ENCODE measurements around the gene ITPR1. TPM values are rescaled to one million over a fixed set of nuclear protein-coding genes. Genes with fewer than 3 reads are reported as not detected.

ITPR1 gene
- total RNA-seq, 1 experiment from 2014 or later = 8.7 TPM

- POLR2A ChIA-PET = no interaction called here
- H3K4me3 ChIP-seq (ENCODE audit: low read depth in 2 of 2, low read length in 2 of 2) = no peak overlapping the region
- H3K36me3 ChIP-seq (ENCODE audit: control insufficient read depth, insufficient read depth, low read length) = no peaks in the 10 kb centered on the region
- H3K27ac ChIP-seq (ENCODE audit: low read length) = no peak overlapping the region
- DNase-seq (ENCODE audit: low read depth, low spot score) (no peak), ATAC-seq (no peak)
- in situ Hi-C loops (cut with HindIII; ENCODE audit: low pct_unique_long_range_greater_than_20kb, low sequenced_read_pairs) (no loop called here), intact Hi-C loops (cut with micrococcal nuclease; ENCODE audit: unreplicated experiment) (no loop called here)
- TF ChIP-seq SIN3A (IDR thresholded peaks at IDR 0.05; ENCODE audit: borderline replicate concordance, insufficient read depth, low read depth, low read length) = no peak
- no peak for TF ChIP-seq TCF7L2 (IDR thresholded peaks at IDR 0.05; ENCODE audit: low read depth, low read length)
- TF ChIP-seq, protein P1, sequence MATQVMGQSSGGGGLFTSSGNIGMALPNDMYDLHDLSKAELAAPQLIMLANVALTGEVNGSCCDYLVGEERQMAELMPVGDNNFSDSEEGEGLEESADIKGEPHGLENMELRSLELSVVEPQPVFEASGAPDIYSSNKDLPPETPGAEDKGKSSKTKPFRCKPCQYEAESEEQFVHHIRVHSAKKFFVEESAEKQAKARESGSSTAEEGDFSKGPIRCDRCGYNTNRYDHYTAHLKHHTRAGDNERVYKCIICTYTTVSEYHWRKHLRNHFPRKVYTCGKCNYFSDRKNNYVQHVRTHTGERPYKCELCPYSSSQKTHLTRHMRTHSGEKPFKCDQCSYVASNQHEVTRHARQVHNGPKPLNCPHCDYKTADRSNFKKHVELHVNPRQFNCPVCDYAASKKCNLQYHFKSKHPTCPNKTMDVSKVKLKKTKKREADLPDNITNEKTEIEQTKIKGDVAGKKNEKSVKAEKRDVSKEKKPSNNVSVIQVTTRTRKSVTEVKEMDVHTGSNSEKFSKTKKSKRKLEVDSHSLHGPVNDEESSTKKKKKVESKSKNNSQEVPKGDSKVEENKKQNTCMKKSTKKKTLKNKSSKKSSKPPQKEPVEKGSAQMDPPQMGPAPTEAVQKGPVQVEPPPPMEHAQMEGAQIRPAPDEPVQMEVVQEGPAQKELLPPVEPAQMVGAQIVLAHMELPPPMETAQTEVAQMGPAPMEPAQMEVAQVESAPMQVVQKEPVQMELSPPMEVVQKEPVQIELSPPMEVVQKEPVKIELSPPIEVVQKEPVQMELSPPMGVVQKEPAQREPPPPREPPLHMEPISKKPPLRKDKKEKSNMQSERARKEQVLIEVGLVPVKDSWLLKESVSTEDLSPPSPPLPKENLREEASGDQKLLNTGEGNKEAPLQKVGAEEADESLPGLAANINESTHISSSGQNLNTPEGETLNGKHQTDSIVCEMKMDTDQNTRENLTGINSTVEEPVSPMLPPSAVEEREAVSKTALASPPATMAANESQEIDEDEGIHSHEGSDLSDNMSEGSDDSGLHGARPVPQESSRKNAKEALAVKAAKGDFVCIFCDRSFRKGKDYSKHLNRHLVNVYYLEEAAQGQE (IDR thresholded peaks at IDR 0.05; ENCODE audit: insufficient read depth in 1 of 2, low read depth in 2 of 2, low read length in 1 of 2) = no peak
- no peak for TF ChIP-seq CTCF (IDR thresholded peaks at IDR 0.05)
- no peak for TF ChIP-seq POLR2AphosphoS5 (IDR thresholded peaks at IDR 0.05; ENCODE audit: low read depth, low read length)
- no TSS peak for BruUV-seq (replicated peaks)
- H3K27me3 ChIP-seq (ENCODE audit: control insufficient read depth, insufficient read depth, low read length) = no peaks in the 10 kb centered on the region
- CTCF ChIA-PET = interaction anchor here (0.5 kb wide), 1 partner anchor 262 kb away, joined by 7 read pairs; no protein-coding TSS in a partner anchor
- peaks cover 21% of the 10 kb centered on the region for H3K4me1 ChIP-seq (ENCODE audit: control insufficient read depth, insufficient read depth, low read length)
- H3K9me3 ChIP-seq (ENCODE audit: control insufficient read depth, insufficient read depth, low read depth, low read length) = no peaks in the 10 kb centered on the region
These were observed 223.1 kb downstream of the ITPR1 start for GRCh38 chr3:4716266-4716665.

GRCh38 chr3:4716706-4717362, 223.7 kb downstream of the ITPR1 start:
- H3K27me3 ChIP-seq (ENCODE audit: control insufficient read depth, insufficient read depth, low read length) = no peaks in the 10 kb centered on the region
- no peak overlapping the region; the same call in 1 of the 2 replicates for H3K27ac ChIP-seq (ENCODE audit: low read length)
- H3K4me3 ChIP-seq (ENCODE audit: low read depth in 2 of 2, low read length in 2 of 2) = no peak overlapping the region
- ATAC-seq (no peak), DNase-seq (ENCODE audit: low read depth, low spot score) (no peak)
- peaks cover 24% of the 10 kb centered on the region for H3K4me1 ChIP-seq (ENCODE audit: control insufficient read depth, insufficient read depth, low read length)
- ChIA-PET POLR2A (no interaction called here), CTCF (no interaction called here)
- H3K9me3 ChIP-seq (ENCODE audit: control insufficient read depth, insufficient read depth, low read depth, low read length) = no peaks in the 10 kb centered on the region
- in situ Hi-C loops (cut with HindIII; ENCODE audit: low pct_unique_long_range_greater_than_20kb, low sequenced_read_pairs) = no loop called here
- no TSS peak for BruUV-seq (replicated peaks)
- no peaks in the 10 kb centered on the region for H3K36me3 ChIP-seq (ENCODE audit: control insufficient read depth, insufficient read depth, low read length)
- intact Hi-C loops (cut with micrococcal nuclease; ENCODE audit: unreplicated experiment) = no loop called here
- TF ChIP-seq CTCF (IDR thresholded peaks at IDR 0.05) = no peak

Data from Panc1 (cell line).